H1 (cell line): ENCODE results near the gene CDC42SE1.

Experiments
- EP300 ChIP-seq, 2 experiments: IDR thresholded peaks; 1 replicate in 1 of 2; 2 replicates in 1 of 2; pipeline ENCODE4 v1.6.1; 2011 to 2012; ENCODE audit warnings: low read depth in 2 of 2, low read length in 2 of 2, mild to moderate bottlenecking in 2 of 2, borderline replicate concordance in 1 of 2, inconsistent platforms in 1 of 2, moderate library complexity in 1 of 2
- NRF1 ChIP-seq: IDR thresholded peaks from 2 replicates; pipeline ENCODE4 v1.6.1; 2011; ENCODE audit warnings: mild to moderate bottlenecking, low read depth, low read length, improper control_type of control experiment
- POLR2AphosphoS5 ChIP-seq: IDR thresholded peaks from 2 replicates; pipeline ENCODE4 v1.6.1; 2011; ENCODE audit warnings: low read depth, low read length
- RBBP5 ChIP-seq: IDR thresholded peaks from 2 replicates; pipeline ENCODE4 v1.7.1; 2012; ENCODE audit warnings: low read depth, mild to moderate bottlenecking, inconsistent platforms, low read length, moderate library complexity, borderline replicate concordance
- TF ChIP-seq, protein P1 (sequence below), 3 experiments: IDR thresholded peaks; 1 replicate in 2 of 3; 2 replicates in 1 of 3; pipeline versions ENCODE4 v1.5.1 to v1.6.1; 2011; ENCODE audit warnings: low read length in 3 of 3, mild to moderate bottlenecking in 3 of 3, inconsistent platforms in 2 of 3, low read depth in 1 of 3, moderate library complexity in 1 of 3; ENCODE audit not compliant: insufficient read depth in 1 of 3; ENCODE audit errors: control extremely low read depth in 1 of 3

DNA sequence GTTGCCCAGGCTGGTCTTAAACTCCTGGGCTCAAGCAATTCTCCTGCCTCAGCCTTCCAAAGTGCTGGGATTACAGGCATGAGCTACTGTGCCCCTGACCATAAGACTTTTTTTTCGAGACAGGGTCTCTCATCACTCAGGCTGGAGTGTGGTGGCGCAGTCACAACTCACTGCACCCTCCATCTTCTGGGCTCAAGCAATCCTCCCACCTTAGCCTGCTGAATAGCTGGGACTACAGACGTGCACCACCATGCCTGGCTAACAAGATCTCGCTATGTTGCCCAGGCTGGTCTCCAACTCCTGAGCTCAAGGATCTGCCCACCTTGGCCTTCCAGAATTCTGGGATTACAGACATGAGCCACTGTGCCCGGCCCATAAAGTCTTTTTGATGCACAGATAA is 10.0 kb downstream of the CDC42SE1 start:
- TF ChIP-seq, protein P1, sequence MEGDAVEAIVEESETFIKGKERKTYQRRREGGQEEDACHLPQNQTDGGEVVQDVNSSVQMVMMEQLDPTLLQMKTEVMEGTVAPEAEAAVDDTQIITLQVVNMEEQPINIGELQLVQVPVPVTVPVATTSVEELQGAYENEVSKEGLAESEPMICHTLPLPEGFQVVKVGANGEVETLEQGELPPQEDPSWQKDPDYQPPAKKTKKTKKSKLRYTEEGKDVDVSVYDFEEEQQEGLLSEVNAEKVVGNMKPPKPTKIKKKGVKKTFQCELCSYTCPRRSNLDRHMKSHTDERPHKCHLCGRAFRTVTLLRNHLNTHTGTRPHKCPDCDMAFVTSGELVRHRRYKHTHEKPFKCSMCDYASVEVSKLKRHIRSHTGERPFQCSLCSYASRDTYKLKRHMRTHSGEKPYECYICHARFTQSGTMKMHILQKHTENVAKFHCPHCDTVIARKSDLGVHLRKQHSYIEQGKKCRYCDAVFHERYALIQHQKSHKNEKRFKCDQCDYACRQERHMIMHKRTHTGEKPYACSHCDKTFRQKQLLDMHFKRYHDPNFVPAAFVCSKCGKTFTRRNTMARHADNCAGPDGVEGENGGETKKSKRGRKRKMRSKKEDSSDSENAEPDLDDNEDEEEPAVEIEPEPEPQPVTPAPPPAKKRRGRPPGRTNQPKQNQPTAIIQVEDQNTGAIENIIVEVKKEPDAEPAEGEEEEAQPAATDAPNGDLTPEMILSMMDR (IDR thresholded peaks at IDR 0.05; ENCODE audit: control extremely low read depth in 1 of 3, insufficient read depth in 1 of 3, low read depth in 1 of 3, low read length in 3 of 3) = no peak
- TF ChIP-seq RBBP5 (no peak), NRF1 (no peak), POLR2AphosphoS5 (no peak; the same call in 1 of the 2 replicates), EP300 (IDR thresholded peaks at IDR 0.05; ENCODE audit: borderline replicate concordance in 1 of 2, low read depth in 2 of 2, low read length in 2 of 2) (no peak)
